Astrocyte (in vitro differentiated cells and primary cell): ENCODE data around the gene PAPPA2.

Experiments used
- EZH2 ChIP-seq: IDR thresholded peaks from 2 replicates; pipeline ENCODE4 v1.6.1; 2012; ENCODE audit warnings: mild to moderate bottlenecking, low read length, inconsistent platforms; ENCODE audit not compliant: insufficient read depth
- TF ChIP-seq, protein P1 (sequence below): IDR thresholded peaks from 2 replicates; pipeline ENCODE4 v1.5.1; 2011; ENCODE audit warnings: low read depth, mild to moderate bottlenecking, inconsistent platforms, low read length, moderate library complexity; ENCODE audit not compliant: insufficient read depth

GRCh38 chr1:176461576-176461975 is 1.4 kb upstream of the PAPPA2 start:
- TF ChIP-seq EZH2, result no peak
- TF ChIP-seq, protein P1, sequence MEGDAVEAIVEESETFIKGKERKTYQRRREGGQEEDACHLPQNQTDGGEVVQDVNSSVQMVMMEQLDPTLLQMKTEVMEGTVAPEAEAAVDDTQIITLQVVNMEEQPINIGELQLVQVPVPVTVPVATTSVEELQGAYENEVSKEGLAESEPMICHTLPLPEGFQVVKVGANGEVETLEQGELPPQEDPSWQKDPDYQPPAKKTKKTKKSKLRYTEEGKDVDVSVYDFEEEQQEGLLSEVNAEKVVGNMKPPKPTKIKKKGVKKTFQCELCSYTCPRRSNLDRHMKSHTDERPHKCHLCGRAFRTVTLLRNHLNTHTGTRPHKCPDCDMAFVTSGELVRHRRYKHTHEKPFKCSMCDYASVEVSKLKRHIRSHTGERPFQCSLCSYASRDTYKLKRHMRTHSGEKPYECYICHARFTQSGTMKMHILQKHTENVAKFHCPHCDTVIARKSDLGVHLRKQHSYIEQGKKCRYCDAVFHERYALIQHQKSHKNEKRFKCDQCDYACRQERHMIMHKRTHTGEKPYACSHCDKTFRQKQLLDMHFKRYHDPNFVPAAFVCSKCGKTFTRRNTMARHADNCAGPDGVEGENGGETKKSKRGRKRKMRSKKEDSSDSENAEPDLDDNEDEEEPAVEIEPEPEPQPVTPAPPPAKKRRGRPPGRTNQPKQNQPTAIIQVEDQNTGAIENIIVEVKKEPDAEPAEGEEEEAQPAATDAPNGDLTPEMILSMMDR, result no peak
